Measurements from ENCODE around the gene NDUFB3. TPM values are rescaled to one million over a fixed set of nuclear protein-coding genes. Genes with fewer than 3 reads are reported as not detected.

The NDUFB3 gene
- total and polyA plus RNA-seq, 10 of the 15 experiments (the other 5 are each of a cell fraction or from before 2014, with no cell fraction given): 115 to 1,059 (median 187) TPM

- TF ChIP-seq PML (IDR thresholded peaks at IDR 0.05; ENCODE audit: low read length) (peak; percentile 88), SIN3A (IDR thresholded peaks at IDR 0.05; ENCODE audit: low read depth, low read length) (no peak), CHD1 (IDR thresholded peaks at IDR 0.05; ENCODE audit: low read depth, low read length) (no peak), HDAC2 (IDR thresholded peaks at IDR 0.05) (no peak), SMAD5 (IDR thresholded peaks at IDR 0.05; ENCODE audit: low read depth) (no peak), ATF2 (IDR thresholded peaks at IDR 0.05; ENCODE audit: low read length) (peak; percentile 93), NBN (IDR thresholded peaks at IDR 0.05) (peak; percentile 77), ZNF207 (IDR thresholded peaks at IDR 0.05; ENCODE audit: borderline replicate concordance) (no peak), DPF2 (IDR thresholded peaks at IDR 0.05) (peak; percentile 65; the same call in 1 of the 2 replicates), SREBF2 (IDR thresholded peaks at IDR 0.05; ENCODE audit: low read length) (no peak), SMAD1 (IDR thresholded peaks at IDR 0.05; ENCODE audit: low read depth, partially characterized antibody) (peak; percentile 40), NFYA (IDR thresholded peaks at IDR 0.05; ENCODE audit: borderline replicate concordance, low read depth, low read length) (no peak), GATAD2B (conservative IDR thresholded peaks at IDR 0.05; ENCODE audit: low read depth) (no peak), ELK1 (IDR thresholded peaks at IDR 0.05; ENCODE audit: low read depth, low read length) (no peak), ZBED1 (IDR thresholded peaks at IDR 0.05; ENCODE audit: borderline replicate concordance) (peak; percentile 79), ZNF24 (IDR thresholded peaks at IDR 0.05) (no peak), KLF5 (IDR thresholded peaks at IDR 0.05; ENCODE audit: partially characterized antibody) (no peak), USF2 (IDR thresholded peaks at IDR 0.05; ENCODE audit: borderline replicate concordance, low read depth, low read length) (peak; percentile 59), RELB (IDR thresholded peaks at IDR 0.05; ENCODE audit: low read depth) (peak; percentile 91), IRF4 (IDR thresholded peaks at IDR 0.05; ENCODE audit: low read depth, low read length) (peak; percentile 84), NR2C2 (IDR thresholded peaks at IDR 0.05; ENCODE audit: borderline replicate concordance, control insufficient read depth, insufficient read length, low read depth) (no peak), ZSCAN29 (IDR thresholded peaks at IDR 0.05) (no peak), ZNF217 (IDR thresholded peaks at IDR 0.05) (no peak), PRDM15 (CRISPR knock-in tag; IDR thresholded peaks at IDR 0.05) (no peak), SREBF1 (IDR thresholded peaks at IDR 0.05; ENCODE audit: low read length) (no peak)
Observed at GRCh38 chr2:201128933-201129505, 57.2 kb downstream of the NDUFB3 start (continued).
